Neural progenitor cell (in vitro differentiated cells): ENCODE results near the gene RAP1GDS1. TPM values are rescaled to one million over a fixed set of nuclear protein-coding genes. Genes with fewer than 3 reads are reported as not detected.

Experiments used
- DNase-seq: peaks from one replicate; pipeline ENCODE4 v3.0.0-alpha.2; 2016; ENCODE audit warnings: low spot score
- H2AFZ ChIP-seq: fragments of 200-600 bp; sonication (generic); replicated peaks from 2 replicates; pipeline ENCODE4 v1.6.1; 2016; ENCODE audit warnings: antibody characterized with exemption
- H3F3A ChIP-seq: fragments of 200-600 bp; sonication (generic); 2 replicates; pipeline ENCODE4 v1.6.1; 2016; ENCODE audit warnings: antibody characterized with exemption, low read depth
- H3K27ac ChIP-seq: fragments of 200-600 bp; sonication (generic); 2 replicates; pipeline ENCODE4 v1.5.1; 2016; ENCODE audit warnings: mild to moderate bottlenecking
- H3K27me3 ChIP-seq: fragments of 200-600 bp; sonication (generic); 2 replicates; pipeline ENCODE4 v1.6.1; 2016; ENCODE audit warnings: mild to moderate bottlenecking, moderate library complexity
- H3K36me3 ChIP-seq: fragments of 200-600 bp; sonication (generic); 2 replicates; pipeline ENCODE4 v1.5.1; 2016
- H3K4me1 ChIP-seq: fragments of 200-600 bp; sonication (generic); 2 replicates; pipeline ENCODE4 v1.6.1; 2016; ENCODE audit warnings: mixed run types
- H3K4me2 ChIP-seq: fragments of 200-600 bp; sonication (generic); 2 replicates; pipeline ENCODE4 v1.6.1; 2016
- H3K4me3 ChIP-seq: fragments of 200-600 bp; sonication (generic); 2 replicates; pipeline ENCODE4 v1.5.1; 2016
- H3K79me2 ChIP-seq: fragments of 200-600 bp; sonication (generic); 2 replicates; pipeline ENCODE4 v1.6.1; 2016; ENCODE audit warnings: low read depth
- H3K9ac ChIP-seq: fragments of 200-600 bp; sonication (generic); 2 replicates; pipeline ENCODE4 v1.6.1; 2016
- H3K9me3 ChIP-seq: fragments of 200-600 bp; sonication (generic); 2 replicates; pipeline ENCODE4 v1.5.1; 2016; ENCODE audit warnings: low read depth
- H4K20me1 ChIP-seq: fragments of 200-600 bp; sonication (generic); 2 replicates; pipeline ENCODE4 v1.6.1; 2016; ENCODE audit warnings: low read depth
- H3K27ac Mint-ChIP-seq: 3 replicates; pipeline ENCODE4 v1.8.0; 2021; ENCODE audit warnings: mixed read lengths
- H3K27me3 Mint-ChIP-seq: 2 replicates; pipeline ENCODE4 v1.8.0; 2022; ENCODE audit warnings: low read depth, mild to moderate bottlenecking, inconsistent platforms, moderate library complexity, mixed read lengths; ENCODE audit not compliant: insufficient read depth
- H3K36me3 Mint-ChIP-seq: 3 replicates; pipeline ENCODE4 v1.8.0; 2021; ENCODE audit warnings: mixed read lengths
- H3K4me1 Mint-ChIP-seq: 3 replicates; pipeline ENCODE4 v1.8.0; 2021; ENCODE audit warnings: mixed read lengths
- H3K4me3 Mint-ChIP-seq: 3 replicates; pipeline ENCODE4 v1.8.0; 2021; ENCODE audit warnings: mild to moderate bottlenecking, moderate library complexity, mixed read lengths
- H3K9me3 Mint-ChIP-seq: 3 replicates; pipeline ENCODE4 v1.8.0; 2020; ENCODE audit warnings: mixed read lengths
- EZH2 ChIP-seq: fragments of 200-600 bp; sonication (generic); IDR thresholded peaks from 2 replicates; pipeline ENCODE4 v1.6.1; 2017; ENCODE audit warnings: antibody characterized with exemption, mild to moderate bottlenecking, moderate library complexity
- EZH2phosphoT487 ChIP-seq: fragments of 200-600 bp; sonication (generic); IDR thresholded peaks from 2 replicates; pipeline ENCODE4 v1.6.1; 2017; ENCODE audit warnings: antibody characterized with exemption
- total RNA-seq: library from RNA; depleted of rRNA; stranded (reverse); fragments of >200 nt; gene quantifications from 2 replicates; pipeline ENCODE4 v1.2.3, GENCODE V29; 2015; ENCODE audit warnings: low replicate concordance
- TF ChIP-seq, protein P1 (sequence below): fragments of 200-600 bp; sonication (generic); IDR thresholded peaks from 2 replicates; pipeline ENCODE4 v1.5.1; 2017; ENCODE audit warnings: antibody characterized with exemption, mild to moderate bottlenecking

The RAP1GDS1 gene
- total RNA-seq, 1 donor from 2014 or later = 65.1 TPM

DNA sequence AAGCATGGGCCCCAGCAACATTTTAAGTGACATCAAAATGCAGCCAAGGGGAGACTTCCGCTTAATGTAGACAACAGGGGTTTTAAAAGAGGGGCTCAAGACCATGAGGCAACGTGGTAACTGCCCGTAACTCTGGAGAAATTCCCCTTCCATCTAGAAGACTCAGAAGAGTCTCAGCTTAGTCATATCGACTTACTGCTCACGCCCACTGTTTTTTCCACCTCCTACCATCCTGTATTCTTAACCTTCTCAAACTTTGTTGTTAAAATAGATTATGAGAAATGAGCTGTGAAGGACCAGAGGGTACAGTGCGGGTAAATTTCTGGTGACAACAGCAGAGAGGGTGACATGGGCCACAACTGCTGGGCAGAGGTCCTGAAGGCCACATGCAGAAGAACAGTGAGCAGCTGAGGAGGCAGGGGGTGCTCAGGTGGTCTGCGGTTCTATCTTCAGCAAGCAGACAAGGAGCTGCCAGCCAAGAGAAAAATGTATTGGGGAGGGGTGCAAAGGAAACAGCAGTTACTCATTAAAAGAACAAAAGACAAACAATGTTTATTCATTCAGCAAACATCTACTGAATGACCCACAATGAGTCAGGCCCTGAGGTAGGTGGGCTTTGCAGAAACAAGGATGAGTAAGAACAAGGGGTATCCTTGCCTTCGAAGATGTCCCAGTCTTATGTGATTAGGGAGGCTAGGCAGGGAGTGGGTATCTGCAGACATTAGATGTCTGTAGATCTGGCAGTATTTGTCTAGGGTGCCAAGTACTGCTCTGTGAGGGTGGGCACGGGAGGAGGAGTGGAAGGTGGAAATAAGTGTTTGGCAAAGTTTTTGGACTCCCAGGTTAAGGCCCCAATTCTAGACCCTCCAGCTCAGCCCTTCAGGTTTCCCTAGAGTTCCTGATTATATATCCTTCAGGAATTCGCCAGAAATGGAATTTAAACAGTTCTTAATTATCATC lies 221.9 kb downstream of the RAP1GDS1 start:
- H3K4me1 Mint-ChIP-seq = no peaks in the 10 kb centered on the region
- H3K27me3 ChIP-seq = no peaks in the 10 kb centered on the region
- peaks cover 2% of the 10 kb centered on the region for H3K27me3 Mint-ChIP-seq
- DNase-seq = no peak
- no peaks in the 10 kb centered on the region for H4K20me1 ChIP-seq
- peak overlapping the region; percentile 55 for H3K27ac Mint-ChIP-seq
- no peak overlapping the region for H3K9ac ChIP-seq
- H3K4me3 Mint-ChIP-seq = no peak overlapping the region
- H3K4me1 ChIP-seq = peaks cover 6% of the 10 kb centered on the region
- H3K27ac ChIP-seq = no peak overlapping the region
- no peak overlapping the region for H2AFZ ChIP-seq
- peaks cover 35% of the 10 kb centered on the region for H3K36me3 Mint-ChIP-seq
- H3F3A ChIP-seq = no peaks in the 10 kb centered on the region
- peaks cover 3% of the 10 kb centered on the region for H3K79me2 ChIP-seq
- H3K4me2 ChIP-seq = no peak overlapping the region
- TF ChIP-seq EZH2 = no peak
- TF ChIP-seq, protein P1, sequence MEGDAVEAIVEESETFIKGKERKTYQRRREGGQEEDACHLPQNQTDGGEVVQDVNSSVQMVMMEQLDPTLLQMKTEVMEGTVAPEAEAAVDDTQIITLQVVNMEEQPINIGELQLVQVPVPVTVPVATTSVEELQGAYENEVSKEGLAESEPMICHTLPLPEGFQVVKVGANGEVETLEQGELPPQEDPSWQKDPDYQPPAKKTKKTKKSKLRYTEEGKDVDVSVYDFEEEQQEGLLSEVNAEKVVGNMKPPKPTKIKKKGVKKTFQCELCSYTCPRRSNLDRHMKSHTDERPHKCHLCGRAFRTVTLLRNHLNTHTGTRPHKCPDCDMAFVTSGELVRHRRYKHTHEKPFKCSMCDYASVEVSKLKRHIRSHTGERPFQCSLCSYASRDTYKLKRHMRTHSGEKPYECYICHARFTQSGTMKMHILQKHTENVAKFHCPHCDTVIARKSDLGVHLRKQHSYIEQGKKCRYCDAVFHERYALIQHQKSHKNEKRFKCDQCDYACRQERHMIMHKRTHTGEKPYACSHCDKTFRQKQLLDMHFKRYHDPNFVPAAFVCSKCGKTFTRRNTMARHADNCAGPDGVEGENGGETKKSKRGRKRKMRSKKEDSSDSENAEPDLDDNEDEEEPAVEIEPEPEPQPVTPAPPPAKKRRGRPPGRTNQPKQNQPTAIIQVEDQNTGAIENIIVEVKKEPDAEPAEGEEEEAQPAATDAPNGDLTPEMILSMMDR = no peak
- no peak for TF ChIP-seq EZH2phosphoT487
- H3K9me3 ChIP-seq = no peaks in the 10 kb centered on the region
- H3K4me3 ChIP-seq = no peak overlapping the region
- no peaks in the 10 kb centered on the region for H3K9me3 Mint-ChIP-seq
- H3K36me3 ChIP-seq = no peaks in the 10 kb centered on the region

DNA sequence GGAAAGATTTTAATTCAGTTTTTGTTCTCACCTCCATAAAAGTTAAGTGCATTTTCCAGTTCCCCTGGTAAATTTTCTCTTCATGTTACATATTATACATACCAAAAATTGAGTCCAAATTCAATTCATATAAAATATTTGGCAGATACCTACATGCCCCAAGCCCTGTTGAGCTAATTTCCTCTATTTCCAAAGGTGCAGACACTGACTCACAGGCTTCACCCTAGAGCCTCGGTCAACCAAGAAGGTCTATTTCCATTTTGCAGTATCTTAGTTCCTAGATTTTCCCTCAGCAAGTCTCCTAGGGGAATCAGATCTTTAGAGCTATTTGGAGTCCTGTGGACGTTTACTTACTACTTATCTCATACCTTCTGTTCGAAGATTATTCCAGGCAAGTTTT lies 222.8 kb downstream of the RAP1GDS1 start:
- Mint-ChIP-seq H3K9me3 (no peaks in the 10 kb centered on the region), H3K27ac (no peak overlapping the region), H3K27me3 (peaks cover 2% of the 10 kb centered on the region), H3K4me3 (no peak overlapping the region), H3K36me3 (peaks cover 38% of the 10 kb centered on the region), H3K4me1 (no peaks in the 10 kb centered on the region)
- peaks cover 6% of the 10 kb centered on the region for H3K4me1 ChIP-seq
- TF ChIP-seq EZH2phosphoT487 = no peak
- no peak for TF ChIP-seq EZH2
- TF ChIP-seq, protein P1 = no peak
- H3F3A ChIP-seq = no peaks in the 10 kb centered on the region
- H3K4me2 ChIP-seq = no peak overlapping the region
- H3K4me3 ChIP-seq = no peak overlapping the region
- no peaks in the 10 kb centered on the region for H4K20me1 ChIP-seq
- no peak overlapping the region for H3K27ac ChIP-seq
- peaks cover 3% of the 10 kb centered on the region for H3K79me2 ChIP-seq
- DNase-seq = no peak
- no peak overlapping the region for H3K9ac ChIP-seq
- no peak overlapping the region for H2AFZ ChIP-seq
- H3K36me3 ChIP-seq = no peaks in the 10 kb centered on the region
- no peaks in the 10 kb centered on the region for H3K9me3 ChIP-seq
- no peaks in the 10 kb centered on the region for H3K27me3 ChIP-seq

DNA sequence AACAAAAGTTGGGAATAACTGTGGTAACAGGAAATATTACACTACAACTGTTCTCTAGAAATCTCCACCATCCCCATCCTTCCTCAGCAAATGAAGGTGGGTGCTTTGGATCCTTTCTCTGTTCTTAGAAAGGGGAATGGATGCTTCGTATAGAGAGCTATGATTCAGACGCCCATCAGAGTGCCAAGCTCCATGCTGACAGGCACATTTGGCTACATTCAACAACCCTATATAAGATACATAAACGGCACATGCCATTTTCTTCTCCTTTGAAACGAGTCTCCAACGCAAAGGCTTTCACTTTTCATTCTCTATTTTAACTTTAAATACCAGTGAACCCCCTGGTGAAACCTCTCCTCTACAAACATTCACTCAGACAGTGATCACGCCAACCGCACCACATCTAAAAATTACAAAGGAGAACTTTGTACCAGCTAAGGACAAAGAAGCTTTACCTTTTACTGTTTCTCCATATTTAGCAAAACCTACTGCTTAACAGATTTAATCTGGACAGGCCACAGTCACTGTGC lies 224.7 kb downstream of the RAP1GDS1 start:
- H3K4me3 Mint-ChIP-seq = no peak overlapping the region
- H3K9me3 Mint-ChIP-seq = no peaks in the 10 kb centered on the region
- Histone ChIP-seq H3K4me3 (no peak overlapping the region), H3K4me2 (no peak overlapping the region), H3K27ac (no peak overlapping the region), H3K36me3 (no peaks in the 10 kb centered on the region), H3K9me3 (no peaks in the 10 kb centered on the region), H3K79me2 (peaks cover 3% of the 10 kb centered on the region), H3K27me3 (no peaks in the 10 kb centered on the region), H3K9ac (no peak overlapping the region), H4K20me1 (no peaks in the 10 kb centered on the region), H2AFZ (no peak overlapping the region), H3K4me1 (peaks cover 6% of the 10 kb centered on the region), H3F3A (no peaks in the 10 kb centered on the region)
- H3K4me1 Mint-ChIP-seq = peaks cover 5% of the 10 kb centered on the region
- no peak overlapping the region for H3K27ac Mint-ChIP-seq
- peaks cover 36% of the 10 kb centered on the region for H3K36me3 Mint-ChIP-seq
- H3K27me3 Mint-ChIP-seq = peaks cover 2% of the 10 kb centered on the region
- TF ChIP-seq EZH2phosphoT487 = no peak
- TF ChIP-seq, protein P1 = no peak
- no peak for TF ChIP-seq EZH2
- DNase-seq = no peak
